HepG2 (cell line): ENCODE results near the gene PEAR1. TPM values are rescaled to one million over a fixed set of nuclear protein-coding genes. Genes with fewer than 3 reads are reported as not detected.

Experiments
- ATAC-seq: fragments of 200-7000 bp; cut with Tn5 transposase; 3 replicates; pipeline ENCODE4 v1.9.1; 2020; ENCODE audit warnings: mild to moderate bottlenecking, moderate library complexity
- BruUV-seq: library from RNA; stranded (reverse); fragments of 400-500 nt; replicated peaks from 2 replicates; lab custom pipeline; 2021; lab: Mats Ljungman, UMichigan
- CTCF ChIA-PET: fragments of 300-600 bp; formaldehyde crosslinking; extraction: SDS; loops from one replicate; lab custom pipeline; 2021; ENCODE audit warnings: low total read pairs, inconsistent platforms, low intra/inter-chr PET ratio; lab: Yijun Ruan, JAX
- POLR2A ChIA-PET: fragments of 350-600 bp; sonication (Branson Sonifier 250); formaldehyde crosslinking; loops from one replicate; lab custom pipeline; 2020; ENCODE audit warnings: antibody characterized with exemption, inconsistent platforms; lab: Yijun Ruan, JAX
- DNase-seq: peaks from one replicate; pipeline ENCODE4 v3.0.0-alpha.2; 2015; ENCODE audit warnings: low spot score
- FAIRE-seq: peaks from 3 replicates; lab custom pipeline; 2011; peaks lifted over from hg19 to GRCh38; lab: Jason Lieb, UNC
- H2AFZ ChIP-seq: one replicate; pipeline ENCODE4 v1.6.1; 2011; ENCODE audit warnings: low read length, inconsistent platforms
- H3K27ac ChIP-seq: fragments of 300-600 bp; 3 replicates; pipeline ENCODE4 v1.8.0; 2011; ENCODE audit warnings: mixed run types, mild to moderate bottlenecking, mixed read lengths, low read length, inconsistent platforms; ENCODE audit not compliant: insufficient read depth; ENCODE audit errors: extremely low read length
- H3K27me3 ChIP-seq, 2 experiments: fragments of 200-600 bp in 1 of 2; 2 replicates in 1 of 2; 3 replicates in 1 of 2; pipeline versions ENCODE4 v1.6.0 to v1.8.0; 2011; ENCODE audit warnings: low read length in 2 of 2, mild to moderate bottlenecking in 2 of 2, moderate library complexity in 2 of 2, inconsistent platforms in 1 of 2; ENCODE audit not compliant: insufficient read depth in 2 of 2, control insufficient read depth in 1 of 2
- H3K36me3 ChIP-seq, 2 experiments: fragments of 200-600 bp in 1 of 2; replicated peaks in 1 of 2; 2 replicates in 1 of 2; 3 replicates in 1 of 2; pipeline versions ENCODE4 v1.5.1 to v1.8.0; 2011; ENCODE audit warnings: low read length in 2 of 2, inconsistent platforms in 1 of 2; ENCODE audit not compliant: insufficient read depth in 2 of 2, control insufficient read depth in 1 of 2
- H3K4me1 ChIP-seq: 2 replicates; pipeline ENCODE4 v1.5.1; 2012; ENCODE audit warnings: low read length, inconsistent platforms; ENCODE audit not compliant: insufficient read depth
- H3K4me2 ChIP-seq: 2 replicates; pipeline ENCODE4 v1.6.0; 2011; ENCODE audit warnings: low read depth, low read length, inconsistent platforms
- H3K4me3 ChIP-seq, 3 experiments: fragments of 200-600 bp in 1 of 3; sonication (generic), shearing (Covaris generic) in 1 of 3; replicated peaks in 1 of 3; 2 replicates each; pipeline ENCODE4 v1.5.1; 2011 to 2016; ENCODE audit warnings: low read length in 3 of 3, inconsistent platforms in 2 of 3, low read depth in 2 of 3, mild to moderate bottlenecking in 2 of 3, control low read depth in 1 of 3, mixed read lengths in 1 of 3; ENCODE audit not compliant: insufficient read depth in 1 of 3
- H3K79me2 ChIP-seq: one replicate; pipeline ENCODE4 v1.6.1; 2011; ENCODE audit warnings: low read length, inconsistent platforms; ENCODE audit not compliant: insufficient read depth
- H3K9ac ChIP-seq: 2 replicates; pipeline ENCODE4 v1.6.0; 2011; ENCODE audit warnings: mild to moderate bottlenecking, low read depth, low read length, inconsistent platforms; ENCODE audit not compliant: insufficient read depth
- H3K9me3 ChIP-seq: 2 replicates; pipeline ENCODE4 v1.5.1; 2012; ENCODE audit warnings: mild to moderate bottlenecking, low read length
- H4K20me1 ChIP-seq: 2 replicates; pipeline ENCODE4 v1.6.0; 2011; ENCODE audit warnings: inconsistent platforms, mild to moderate bottlenecking, low read length, moderate library complexity; ENCODE audit not compliant: insufficient read depth
- CTCF ChIP-seq: sonication (generic); formaldehyde crosslinking; IDR thresholded peaks from 2 replicates; pipeline ENCODE4 v1.5.0; 2020; ENCODE audit warnings: mild to moderate bottlenecking, missing genetic modification reagents, moderate library complexity
- ELF3 ChIP-seq: IDR thresholded peaks from 2 replicates; pipeline ENCODE4 v1.6.1; 2016; ENCODE audit warnings: missing genetic modification reagents, missing compliant biosample characterization
- GATA4 ChIP-seq: sonication (generic); IDR thresholded peaks from 2 replicates; pipeline ENCODE4 v1.6.1; 2016; ENCODE audit warnings: antibody characterized with exemption, low read depth, borderline replicate concordance
- GPN1 ChIP-seq: sonication (generic); formaldehyde crosslinking; IDR thresholded peaks from 2 replicates; pipeline ENCODE4 v1.5.1; 2020; ENCODE audit warnings: missing genetic modification reagents, borderline replicate concordance
- PRDM10 ChIP-seq: sonication (generic); formaldehyde crosslinking; IDR thresholded peaks from 2 replicates; pipeline ENCODE4 v1.4.0; 2020; ENCODE audit warnings: low read depth, missing genetic modification reagents
- SMC3 ChIP-seq: IDR thresholded peaks from 2 replicates; pipeline ENCODE4 v1.6.1; 2011; ENCODE audit warnings: low read length, improper control_type of control experiment
- THAP11 ChIP-seq: IDR thresholded peaks from 2 replicates; pipeline ENCODE4 v1.6.1; 2016; ENCODE audit warnings: missing biosample characterization, missing genetic modification reagents
- ZBTB37 ChIP-seq: sonication (generic); formaldehyde crosslinking; IDR thresholded peaks from 2 replicates; pipeline ENCODE4 v1.4.0; 2020; ENCODE audit warnings: mild to moderate bottlenecking, missing genetic modification reagents
- ZFP41 ChIP-seq: sonication (generic); formaldehyde crosslinking; IDR thresholded peaks from 2 replicates; pipeline ENCODE4 v1.4.0; 2020; ENCODE audit warnings: mild to moderate bottlenecking, missing genetic modification reagents, borderline replicate concordance
- ZNF124 ChIP-seq: sonication (generic); formaldehyde crosslinking; IDR thresholded peaks from 2 replicates; pipeline ENCODE4 v1.4.0; 2020; ENCODE audit warnings: missing genetic modification reagents
- ZNF260 ChIP-seq: sonication (generic); formaldehyde crosslinking; IDR thresholded peaks from 2 replicates; pipeline ENCODE4 v1.4.0; 2020; ENCODE audit warnings: missing genetic modification reagents, low read depth, mild to moderate bottlenecking, borderline replicate concordance
- ZSCAN5A ChIP-seq: sonication (generic); formaldehyde crosslinking; IDR thresholded peaks from 2 replicates; pipeline ENCODE4 v1.8.0; 2022; ENCODE audit warnings: mild to moderate bottlenecking, missing genetic modification reagents, borderline replicate concordance
- WGBS: methylation state at CpG from one replicate; pipeline ENCODE4 v1.1.6; 2017; ENCODE audit warnings: low lambda C conversion rate; 5-methylcytosine and 5-hydroxymethylcytosine counted together
- in situ Hi-C: cut with HindIII; loops from 2 replicates; pipeline ENCODE4 v1.10.0; 2017; ENCODE audit warnings: low pct_unique_long_range_greater_than_20kb; ENCODE audit not compliant: extremely low pct_ligation_motif_present
- intact Hi-C: fragments of 100-400 bp; cut with micrococcal nuclease; formaldehyde crosslinking; loops from one replicate; pipeline ENCODE4 v1.10.0; 2022; ENCODE audit not compliant: unreplicated experiment
- polyA plus RNA-seq, 8 experiments: library from polyadenylated mRNA; depleted of rRNA in 3 of 8; stranded (reverse) in 7 of 8; unstranded in 1 of 8; fragments of >200 nt; fragmentation: Illumina TruSeq in 4 of 8; extraction: Trizol in 4 of 8; gene quantifications; 2 replicates each; pipeline versions ENCODE4 v1.2.1 to v1.2.3, GENCODE V29; 2011 to 2016; ENCODE audit warnings: low read depth in 4 of 8, missing spikeins in 1 of 8, mixed read lengths in 1 of 8; ENCODE audit not compliant: insufficient read depth in 1 of 8
- total RNA-seq, 5 experiments: library from RNA; depleted of rRNA; stranded (reverse); fragments of >200 nt; fragmentation: Illumina TruSeq; extraction: Trizol; gene quantifications; 2 replicates each; pipeline ENCODE4 v1.2.3, GENCODE V29; 2016; ENCODE audit warnings: low read depth in 1 of 5

PEAR1 gene
- total and polyA plus RNA-seq, 2 of the 13 experiments (the other 11 are each of a cell fraction or from before 2014, with no cell fraction given), result 0.27 to 0.41 TPM

GRCh38 chr1:156889802-156890580 lies 3.5 kb upstream of the PEAR1 start:
- Histone ChIP-seq H3K4me1 (no peaks in the 10 kb centered on the region), H3K4me2 (no peak overlapping the region), H3K27me3 (peaks cover 5 to 64% of the 10 kb centered on the region in 2 experiments), H3K9ac (no peak overlapping the region), H3K4me3 (no peak overlapping the region), H3K79me2 (no peaks in the 10 kb centered on the region), H2AFZ (no peak overlapping the region), H3K9me3 (no peaks in the 10 kb centered on the region), H4K20me1 (no peaks in the 10 kb centered on the region), H3K36me3 (no peaks in the 10 kb centered on the region), H3K27ac (no peak overlapping the region)
- ChIA-PET CTCF (interaction anchor here (1.8 to 2.6 kb wide), 4 partner anchors 38 to 201 kb away, joined by 7 to 14 read pairs (median 10); no protein-coding TSS in a partner anchor), POLR2A (no interaction called here)
- FAIRE-seq (peak; percentile 44), DNase-seq (peak; percentile 53), ATAC-seq (peak; percentile 45)
- intact Hi-C loops, result loop anchor here (1.0 kb wide), 2 partner anchors 51 to 201 kb away; no protein-coding TSS in a partner anchor
- in situ Hi-C loops, result loop anchor here (5.0 kb wide), 1 partner anchor 37 kb away; no protein-coding TSS in a partner anchor
- no TSS peak for BruUV-seq
- 23% methylated on average over 6 of the region's 8 CpGs for WGBS
- TF ChIP-seq GATA4 (no peak), ZFP41 (CRISPR knock-in tag) (no peak), SMC3 (peak; percentile 82), THAP11 (CRISPR knock-in tag) (peak; percentile 41; the same call in 1 of the 2 replicates), ELF3 (0 out of 2 replicates have a peak, but pooled peaks have one; percentile 23), ZNF260 (no peak), ZNF124 (0 out of 2 replicates have a peak, but pooled peaks have one; percentile 48), ZBTB37 (CRISPR knock-in tag) (no peak), PRDM10 (CRISPR knock-in tag) (0 out of 2 replicates have a peak, but pooled peaks have one; percentile 49), CTCF (CRISPR knock-in tag) (peak; percentile 89), GPN1 (CRISPR knock-in tag) (no peak), ZSCAN5A (CRISPR knock-in tag) (no peak)
